Measurements from ENCODE around the gene SCGB1C1.

The SCGB1C1 gene

GRCh38 chr11:205221-206001 lies 12.5 kb downstream of the SCGB1C1 start:
- no peak for DNase-seq (ENCODE audit: low read depth in 2 of 2)

GRCh38 chr11:206002-206384 lies 13.1 kb downstream of the SCGB1C1 start:
- DNase-seq (ENCODE audit: low read depth in 2 of 2): no peak

- DNase-seq (ENCODE audit: low read depth in 2 of 2): no peak
Observed at GRCh38 chr11:206526-207207, 13.8 kb downstream of the SCGB1C1 start.

GRCh38 chr11:207208-207862 lies 14.5 kb downstream of the SCGB1C1 start, which contains the start of the genes BET1L and RIC8A:
Gene BET1L, minus strand, starts transcription at chr11:207399. Its CDS starts 78 bp downstream, at chr11:207321.
Gene RIC8A, plus strand, starts transcription at chr11:207708. Its CDS starts 1,147 bp downstream, at chr11:208855.
- DNase-seq (ENCODE audit: low read depth in 2 of 2): peak; percentile 95 to 97

GRCh38 chr11:207863-208180 lies 14.9 kb downstream of the SCGB1C1 start:
- DNase-seq (ENCODE audit: low read depth in 2 of 2): peak; percentile 29 to 34

- DNase-seq (ENCODE audit: low read depth in 2 of 2): peak; percentile 59 to 76
Observed at GRCh38 chr11:208181-208916, 15.5 kb downstream of the SCGB1C1 start.

GRCh38 chr11:208917-209260 lies 16.0 kb downstream of the SCGB1C1 start:
- no peak for DNase-seq (ENCODE audit: low read depth in 2 of 2)

GRCh38 chr11:209275-210121 lies 16.6 kb downstream of the SCGB1C1 start:
- DNase-seq (ENCODE audit: low read depth in 2 of 2): no peak

- no peak for DNase-seq (ENCODE audit: low read depth in 2 of 2)
Observed at GRCh38 chr11:210122-210802, 17.4 kb downstream of the SCGB1C1 start.

- DNase-seq (ENCODE audit: low read depth in 2 of 2): no peak
Observed at GRCh38 chr11:210803-211180, 17.9 kb downstream of the SCGB1C1 start.

GRCh38 chr11:211295-211694 lies 18.4 kb downstream of the SCGB1C1 start:
- DNase-seq (ENCODE audit: low read depth in 2 of 2): no peak

- no peak for DNase-seq (ENCODE audit: low read depth in 2 of 2)
Observed at GRCh38 chr11:211741-212140, 18.9 kb downstream of the SCGB1C1 start.

GRCh38 chr11:212150-213100 lies 19.5 kb downstream of the SCGB1C1 start:
- DNase-seq (ENCODE audit: low read depth in 2 of 2): no peak

- DNase-seq (ENCODE audit: low read depth in 2 of 2): no peak
Observed at GRCh38 chr11:213111-213510, 20.2 kb downstream of the SCGB1C1 start.

GRCh38 chr11:214083-214482 lies 21.2 kb downstream of the SCGB1C1 start:
- no peak for DNase-seq (ENCODE audit: low read depth in 2 of 2)

GRCh38 chr11:215581-216037 lies 22.7 kb downstream of the SCGB1C1 start:
- no peak for DNase-seq (ENCODE audit: low read depth in 2 of 2)

- no peak for DNase-seq (ENCODE audit: low read depth in 2 of 2)
Observed at GRCh38 chr11:216081-216974, 23.4 kb downstream of the SCGB1C1 start.

- DNase-seq (ENCODE audit: low read depth in 2 of 2): no peak
Observed at GRCh38 chr11:217704-218103, 24.8 kb downstream of the SCGB1C1 start.
